ENCODE data around the gene GGCT. TPM values are rescaled to one million over a fixed set of nuclear protein-coding genes. Genes with fewer than 3 reads are reported as not detected.
"Not testable (repeated sequence)": the region's sequence is repeated elsewhere in the genome, so short reads cannot be mapped to it uniquely, and the experiment has no call there.

GGCT gene, protein sequence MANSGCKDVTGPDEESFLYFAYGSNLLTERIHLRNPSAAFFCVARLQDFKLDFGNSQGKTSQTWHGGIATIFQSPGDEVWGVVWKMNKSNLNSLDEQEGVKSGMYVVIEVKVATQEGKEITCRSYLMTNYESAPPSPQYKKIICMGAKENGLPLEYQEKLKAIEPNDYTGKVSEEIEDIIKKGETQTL
- 36.0 TPM for polyA plus RNA-seq (ENCODE audit: insufficient read length)

DNA sequence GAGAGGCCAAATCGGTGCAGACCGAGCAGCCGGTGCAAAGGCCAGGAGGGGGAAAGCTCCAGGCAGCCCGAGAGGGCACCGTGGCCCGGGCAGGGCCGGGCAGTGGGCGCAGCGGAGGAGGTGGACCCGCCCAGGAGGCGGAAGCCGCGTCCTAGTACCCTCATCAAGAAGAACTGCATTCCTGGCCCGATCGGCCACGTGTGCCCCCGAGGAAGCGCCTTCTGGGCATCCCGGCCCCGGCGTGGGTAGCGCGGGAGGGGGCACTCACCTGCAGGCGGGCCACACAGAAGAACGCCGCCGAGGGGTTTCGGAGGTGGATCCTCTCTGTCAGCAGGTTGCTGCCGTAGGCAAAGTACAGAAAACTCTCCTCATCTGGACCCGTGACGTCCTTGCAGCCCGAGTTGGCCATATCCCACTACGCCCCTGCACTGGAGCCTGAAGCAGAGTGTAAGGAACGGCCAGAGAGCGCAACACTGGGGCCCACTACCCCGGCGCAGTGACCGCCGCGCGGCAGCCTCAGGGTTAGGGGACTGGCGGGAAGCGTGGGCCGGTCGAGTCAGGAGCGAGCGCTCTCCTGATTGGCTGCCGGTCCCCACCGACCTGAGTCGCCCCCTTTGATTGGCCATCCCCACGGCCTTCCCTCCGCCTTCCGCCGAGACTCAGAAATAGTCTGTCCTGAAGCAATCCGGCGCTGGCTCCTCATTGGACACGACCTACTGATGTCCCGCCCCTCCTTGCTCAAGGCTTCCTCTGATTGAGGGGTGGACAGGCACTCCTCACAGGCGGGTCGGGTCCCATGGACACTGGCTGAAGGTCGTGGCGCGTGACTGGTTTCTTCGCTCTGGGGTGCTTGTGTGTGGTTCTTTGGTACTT is at the start of gene GGCT:
Gene GGCT, minus strand, starts transcription at position 529 of the 873 bp plus-strand sequence. Its CDS starts 120 bp downstream, at position 409.
- DNase-seq (ENCODE audit: low read depth), result peak; percentile 97

DNA sequence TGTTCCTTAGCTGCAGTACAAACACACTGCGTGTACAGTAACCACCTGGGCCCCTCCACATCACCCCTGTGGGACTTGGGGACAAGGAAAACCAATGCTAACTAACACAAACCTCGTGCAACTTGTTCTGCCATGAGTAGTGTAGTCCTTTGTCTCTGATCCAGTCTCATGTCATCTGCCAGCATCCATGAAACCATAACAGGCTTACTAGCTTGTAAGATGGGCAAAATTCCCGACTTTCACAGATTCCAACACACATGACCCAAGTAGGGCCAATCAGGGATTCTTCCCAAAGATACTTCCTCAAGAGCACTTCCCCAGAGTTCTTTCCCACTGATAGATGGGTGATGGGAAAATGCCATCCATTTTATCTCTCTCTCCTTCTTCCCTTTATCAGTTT is 48.9 kb upstream of the GGCT start:
- DNase-seq (ENCODE audit: low read depth), result no peak

GRCh38 chr7:30553141-30553540 is 48.5 kb upstream of the GGCT start:
- no peak for DNase-seq (ENCODE audit: low read depth)

- DNase-seq (ENCODE audit: low read depth), result no peak
Measured at GRCh38 chr7:30552330-30552729, 47.7 kb upstream of the GGCT start.

DNA sequence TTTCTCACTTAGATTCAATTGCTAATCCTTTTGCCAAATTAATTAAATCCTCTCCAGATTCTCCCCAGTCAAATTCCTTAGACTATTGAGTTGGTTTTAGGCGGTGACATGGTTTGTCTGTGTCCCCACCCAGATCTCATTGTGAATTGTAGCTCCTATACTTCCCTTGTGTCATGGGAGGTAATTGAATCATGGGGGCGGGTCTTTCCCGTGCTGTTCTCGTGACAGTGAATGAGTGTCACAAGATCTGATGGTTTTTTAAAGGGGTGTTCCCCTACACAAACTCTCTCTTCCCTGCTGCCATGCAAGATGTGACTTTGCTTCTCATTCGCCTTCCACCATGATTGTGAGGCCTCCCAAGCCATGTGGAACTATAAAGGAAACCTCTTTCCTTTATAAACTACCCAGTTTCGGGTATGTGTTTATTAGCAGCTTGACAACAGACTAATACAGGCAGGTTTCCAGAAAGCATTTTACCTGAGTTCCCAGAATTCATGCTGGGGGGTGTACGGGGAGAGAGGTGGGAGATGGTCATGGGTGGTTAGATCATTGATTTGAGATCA is 45.4 kb upstream of the GGCT start:
- DNase-seq (ENCODE audit: low read depth), result no peak

DNA sequence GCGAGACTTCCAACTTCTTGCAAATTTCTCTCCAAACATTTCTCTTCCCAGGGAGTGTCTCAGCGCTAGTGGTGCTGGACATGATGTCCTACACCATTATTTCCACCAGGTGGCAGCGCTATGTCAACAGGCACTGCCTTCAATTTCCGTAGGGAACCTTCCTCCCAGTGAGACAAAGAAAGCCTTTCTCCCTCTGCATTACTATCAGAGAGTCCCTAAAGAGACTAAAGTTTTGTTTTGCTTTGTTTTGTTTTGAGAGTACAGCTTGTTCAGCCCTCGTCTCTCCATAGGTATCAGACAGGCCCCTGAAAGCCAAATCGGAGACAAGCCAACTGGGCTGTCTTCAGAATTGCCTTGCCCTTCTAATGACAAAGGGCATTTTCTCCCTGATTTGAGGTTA is 44.2 kb upstream of the GGCT start:
- peak; percentile 20 for DNase-seq (ENCODE audit: low read depth)

DNA sequence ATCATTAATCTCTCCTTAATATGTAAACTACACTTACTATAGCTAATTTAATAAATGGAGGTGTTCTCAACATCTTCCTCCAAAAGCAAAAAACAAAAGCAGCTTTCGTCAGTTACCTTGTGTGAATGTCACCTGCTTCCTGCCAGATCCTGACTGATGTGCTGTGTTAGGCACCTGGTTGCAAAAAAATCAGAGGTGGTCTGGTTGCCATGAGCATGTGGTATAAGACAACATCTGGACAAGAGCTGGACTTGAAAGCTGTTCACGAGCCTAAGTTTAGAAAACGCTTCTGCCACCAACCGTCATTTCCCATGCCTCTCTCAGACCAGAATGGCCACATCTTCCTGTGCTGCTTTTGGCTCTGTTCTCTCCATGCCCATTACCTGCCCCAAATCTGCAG is 42.0 kb upstream of the GGCT start:
- DNase-seq (ENCODE audit: low read depth), result no peak

DNA sequence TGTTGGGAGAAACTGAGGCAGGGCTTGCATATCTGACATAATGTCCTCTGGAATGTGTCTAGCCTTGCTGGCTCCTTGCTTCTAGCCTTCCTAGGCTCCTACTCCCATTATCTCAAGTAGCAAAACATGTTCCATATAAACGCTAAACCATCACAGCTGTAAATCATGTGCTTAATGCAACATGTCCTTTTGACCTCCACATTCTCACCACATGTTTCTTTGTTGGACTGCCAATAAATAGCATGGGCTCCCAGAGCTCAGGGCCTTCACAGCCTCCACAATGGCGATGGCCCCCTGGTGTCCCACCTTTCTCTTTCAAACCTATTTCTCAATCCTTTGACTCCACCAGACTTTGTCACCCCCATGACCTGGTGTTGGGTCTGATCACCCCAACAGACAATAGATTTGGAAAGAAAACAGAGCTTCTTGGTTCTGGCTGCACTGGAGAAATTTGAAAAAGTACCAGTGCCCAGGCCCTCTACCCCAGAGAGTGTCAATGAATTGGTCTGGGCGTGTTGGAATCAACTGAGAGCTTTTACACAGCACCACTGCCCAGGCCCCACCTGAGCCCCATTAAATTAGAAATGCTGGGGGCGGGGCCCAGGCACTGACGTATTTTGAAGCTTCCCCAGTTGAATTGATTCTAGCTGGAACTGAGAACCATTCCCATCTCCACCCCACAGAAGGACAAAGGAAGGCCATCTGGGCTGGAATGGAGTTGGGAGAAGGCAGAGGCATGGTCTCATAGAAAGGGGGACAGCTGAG is 41.3 kb upstream of the GGCT start:
- DNase-seq (ENCODE audit: low read depth), result no peak

GRCh38 chr7:30543813-30544525 is 39.3 kb upstream of the GGCT start:
- DNase-seq (ENCODE audit: low read depth), result no peak

DNA sequence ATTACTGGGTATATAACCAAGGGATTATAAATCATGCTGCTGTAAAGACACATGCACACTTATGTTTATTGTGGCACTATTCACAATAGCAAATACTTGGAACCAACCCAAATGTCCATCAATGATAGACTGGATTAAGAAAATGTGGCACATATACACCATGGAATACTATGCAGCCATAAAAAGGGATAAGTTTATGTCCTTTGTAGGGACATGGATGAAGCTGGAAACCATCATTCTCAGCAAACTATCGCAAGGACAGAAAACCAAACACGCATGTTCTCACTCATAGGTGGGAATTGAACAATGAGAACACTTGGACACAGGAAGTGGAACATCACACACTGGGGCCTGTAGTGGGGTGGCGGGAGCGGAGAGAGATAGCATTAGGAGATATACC is 38.5 kb upstream of the GGCT start:
- not testable (repeated sequence) for DNase-seq (ENCODE audit: low read depth)

DNA sequence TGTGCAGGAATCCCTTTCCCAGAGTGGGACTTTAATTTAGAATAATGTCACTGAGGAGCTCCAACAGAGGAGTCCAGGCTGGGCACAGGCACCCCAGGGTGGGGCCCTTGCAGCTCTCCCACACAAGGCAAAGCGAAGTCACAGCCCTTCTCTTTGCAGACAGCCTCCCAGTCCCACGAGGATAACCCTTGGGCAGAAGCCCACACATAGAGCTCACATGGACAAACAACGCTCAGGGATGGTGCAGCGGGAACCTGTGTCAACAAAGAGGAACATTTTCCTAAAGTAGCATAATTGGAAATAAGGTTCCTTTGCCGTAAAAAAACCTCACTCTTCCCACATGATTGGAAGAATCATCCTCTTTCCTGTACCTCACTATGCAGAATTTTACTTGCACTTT is 29.3 kb upstream of the GGCT start:
- DNase-seq (ENCODE audit: low read depth), result no peak

- DNase-seq (ENCODE audit: low read depth), result no peak
Measured at GRCh38 chr7:30531286-30531685, 26.7 kb upstream of the GGCT start.

- no peak for DNase-seq (ENCODE audit: low read depth)
Measured at GRCh38 chr7:30530373-30530772, 25.7 kb upstream of the GGCT start.

DNA sequence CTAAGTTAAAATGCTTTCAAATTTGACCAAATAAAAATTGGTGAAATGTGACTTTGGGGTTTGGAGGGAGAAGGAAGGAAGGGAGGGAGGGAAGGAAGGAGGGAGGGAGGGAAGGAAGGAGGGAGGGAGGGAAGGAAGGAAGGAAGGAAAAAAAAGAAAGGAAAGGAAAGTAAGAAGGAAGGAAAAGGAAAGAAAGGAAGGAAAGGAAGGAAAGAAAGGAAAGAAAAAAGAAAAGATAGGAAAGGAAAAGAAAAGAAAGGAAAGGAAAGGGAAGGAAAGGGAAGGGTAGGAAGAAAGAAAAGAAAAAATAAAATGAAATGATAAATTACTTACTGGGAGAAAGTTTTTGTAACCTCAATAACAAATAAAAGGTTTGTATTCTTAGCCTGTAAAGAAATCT is 24.1 kb upstream of the GGCT start:
- no peak for DNase-seq (ENCODE audit: low read depth)

- not testable (repeated sequence) for DNase-seq (ENCODE audit: low read depth)
Measured at GRCh38 chr7:30527297-30527696, 22.7 kb upstream of the GGCT start.

- DNase-seq (ENCODE audit: low read depth), result no peak
Measured at GRCh38 chr7:30526163-30526562, 21.5 kb upstream of the GGCT start.

- no peak for DNase-seq (ENCODE audit: low read depth)
Measured at GRCh38 chr7:30525429-30525828, 20.8 kb upstream of the GGCT start.

DNA sequence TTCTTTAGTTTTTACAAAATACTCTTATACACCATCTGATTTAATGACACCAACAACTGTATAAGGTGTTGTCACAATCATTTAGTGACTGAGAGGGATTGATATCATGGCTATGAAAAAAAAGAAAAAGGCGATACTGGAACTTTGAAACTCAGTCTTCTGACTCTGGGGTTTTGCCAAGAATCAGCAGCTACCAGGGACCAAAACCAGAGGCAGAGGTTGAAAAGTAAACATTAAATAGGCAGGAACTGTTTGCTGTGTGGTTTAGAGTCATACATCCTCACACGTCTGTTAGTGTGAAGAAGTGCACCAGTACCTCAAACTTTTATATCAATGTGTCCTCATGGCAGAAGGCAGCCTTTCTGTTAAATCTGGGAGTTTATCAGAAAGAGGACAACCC is 19.9 kb upstream of the GGCT start:
- DNase-seq (ENCODE audit: low read depth), result no peak

DNA sequence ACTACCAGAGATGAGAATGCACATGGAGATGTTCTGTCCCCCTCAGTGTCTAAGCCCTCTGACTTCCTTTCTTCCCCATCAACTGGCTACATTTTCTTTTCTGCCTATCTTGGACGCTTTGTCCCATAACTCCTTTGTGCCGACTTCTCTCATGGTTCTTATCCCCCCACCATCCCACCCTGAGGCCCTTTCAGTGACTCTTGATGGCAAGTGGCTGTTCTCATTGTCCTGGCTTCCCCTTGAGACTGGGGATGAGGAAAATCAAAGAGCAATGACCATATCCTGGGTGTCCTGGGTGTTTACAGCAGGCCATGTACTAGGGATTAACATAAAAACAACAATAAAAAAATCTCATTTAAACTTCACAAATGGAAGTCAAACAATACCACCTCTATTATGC is 18.8 kb upstream of the GGCT start:
- DNase-seq (ENCODE audit: low read depth), result no peak

DNA sequence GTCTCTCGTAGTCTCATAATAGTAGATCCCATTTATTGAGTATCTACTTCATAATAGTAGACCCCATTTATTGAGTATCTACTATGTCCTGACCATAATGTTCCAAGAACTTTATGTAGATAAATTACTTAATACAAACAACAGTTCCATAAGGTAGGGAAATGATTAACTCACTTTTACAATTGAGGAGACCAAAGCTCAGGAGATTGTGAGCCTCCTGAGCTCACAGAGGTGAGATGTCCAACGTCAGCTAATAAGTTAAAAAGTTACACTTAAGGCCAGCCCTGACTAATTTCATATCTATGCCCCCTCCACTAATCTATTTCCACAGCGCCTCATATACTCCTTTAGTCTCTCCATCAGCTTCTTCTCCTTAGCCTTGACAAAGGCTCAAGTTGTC is 17.5 kb upstream of the GGCT start:
- DNase-seq (ENCODE audit: low read depth), result no peak

DNA sequence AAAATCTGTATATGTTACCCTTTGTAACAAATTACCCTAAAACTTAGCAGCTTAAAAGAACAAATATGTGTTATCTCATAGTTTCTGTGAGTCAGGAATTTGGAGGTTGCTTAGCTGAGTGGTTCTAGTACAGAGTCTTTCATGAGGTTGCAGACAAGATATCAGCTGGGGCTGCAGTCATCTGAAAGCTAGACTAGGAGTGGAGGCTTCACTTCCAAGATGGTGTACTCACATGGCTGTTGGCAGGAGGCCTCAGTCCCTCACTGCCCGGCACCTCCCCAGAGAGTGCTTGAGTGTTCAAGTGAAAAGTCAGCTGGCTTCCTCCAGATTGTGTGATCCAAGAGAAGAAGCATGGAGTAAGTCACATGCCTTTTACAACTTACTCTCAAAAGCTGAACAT is 16.9 kb upstream of the GGCT start:
- no peak for DNase-seq (ENCODE audit: low read depth)

DNA sequence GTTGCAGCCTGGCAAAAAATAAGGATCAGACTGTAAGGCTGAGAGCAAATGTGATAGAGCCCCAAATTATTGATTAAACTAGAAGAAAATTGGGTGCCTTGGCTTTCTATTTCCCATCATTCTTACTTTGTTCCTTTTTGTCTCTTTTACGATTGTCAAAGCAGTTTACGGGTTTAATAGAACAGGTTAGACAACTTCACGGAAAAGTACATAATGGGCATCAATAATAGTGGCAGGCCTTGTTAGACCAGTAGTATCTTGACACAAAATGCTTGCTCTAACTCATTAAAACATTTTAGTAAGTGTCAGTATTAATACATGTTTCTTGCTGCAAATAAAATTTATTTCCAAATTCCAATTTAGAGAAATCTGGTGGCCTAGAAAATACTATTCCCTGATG is 14.5 kb upstream of the GGCT start:
- no peak for DNase-seq (ENCODE audit: low read depth)

Measured in forelimb muscle (tissue), 1 donor.